SU-DHL-6 (cell line): ENCODE data around the gene SUCO.

Experiments used
- H2AFZ ChIP-seq: fragments of 200-600 bp; sonication (generic); 2 replicates; pipeline ENCODE4 v1.6.1; 2014; ENCODE audit warnings: low read depth, mild to moderate bottlenecking, moderate library complexity, mixed read lengths, antibody characterized with exemption, low read length; ENCODE audit not compliant: severe bottlenecking
- H3F3A ChIP-seq: fragments of 200-600 bp; shearing (Covaris generic); 2 replicates; pipeline ENCODE4 v1.6.0; 2016; ENCODE audit warnings: antibody characterized with exemption, mild to moderate bottlenecking; ENCODE audit not compliant: insufficient read depth
- H3K27ac ChIP-seq: fragments of 200-600 bp; sonication (generic); 2 replicates; pipeline ENCODE4 v1.5.1; 2016; ENCODE audit warnings: low read depth, mild to moderate bottlenecking, low read length, moderate library complexity, mixed read lengths
- H3K27me3 ChIP-seq: fragments of 200-600 bp; sonication (generic), shearing (Covaris generic); 2 replicates; pipeline ENCODE4 v1.6.0; 2014; ENCODE audit warnings: mild to moderate bottlenecking, low read length
- H3K36me3 ChIP-seq: fragments of 200-600 bp; sonication (generic); 2 replicates; pipeline ENCODE4 v1.6.1; 2014; ENCODE audit warnings: mild to moderate bottlenecking, low read length, mixed read lengths
- H3K4me2 ChIP-seq: fragments of 300-600, 200-600 bp; shearing (Covaris generic), sonication (generic); 2 replicates; pipeline ENCODE4 v1.6.0; 2014; ENCODE audit warnings: low read length, low read depth, mild to moderate bottlenecking; ENCODE audit not compliant: poor library complexity, severe bottlenecking
- H3K4me3 ChIP-seq: fragments of 200-600 bp; sonication (generic); 2 replicates; pipeline ENCODE4 v1.5.1; 2014; ENCODE audit warnings: antibody characterized with exemption, low read length, mild to moderate bottlenecking, mixed read lengths; ENCODE audit not compliant: insufficient read depth, poor library complexity, severe bottlenecking
- H3K79me2 ChIP-seq: fragments of 200-600 bp; sonication (generic); 2 replicates; pipeline ENCODE4 v1.6.1; 2014; ENCODE audit warnings: mild to moderate bottlenecking, low read length, moderate library complexity; ENCODE audit not compliant: insufficient read depth
- H3K9ac ChIP-seq: fragments of 200-600 bp; sonication (generic); 2 replicates; pipeline ENCODE4 v1.7.0; 2014; ENCODE audit warnings: mild to moderate bottlenecking, low read length
- H3K9me2 ChIP-seq: fragments of 200-600 bp; sonication (generic); replicated peaks from 2 replicates; pipeline ENCODE4 v1.6.1; 2014; ENCODE audit warnings: low read length; ENCODE audit not compliant: insufficient read depth
- H3K9me3 ChIP-seq: fragments of 200-600 bp; sonication (generic); 2 replicates; pipeline ENCODE4 v1.6.1; 2014; ENCODE audit warnings: low read length, mixed read lengths; ENCODE audit not compliant: insufficient read depth
- H4K20me1 ChIP-seq: fragments of 200-600 bp; sonication (generic); 2 replicates; pipeline ENCODE4 v1.6.1; 2014; ENCODE audit warnings: low read depth, mild to moderate bottlenecking, antibody characterized with exemption, low read length, moderate library complexity, mixed read lengths
- EZH2phosphoT487 ChIP-seq: fragments of 200-600 bp; sonication (generic), shearing (Covaris generic); conservative IDR thresholded peaks from 2 replicates; pipeline ENCODE4 v1.6.1; 2018; ENCODE audit warnings: mild to moderate bottlenecking, antibody characterized with exemption, low read length, moderate library complexity, mixed read lengths
- TF ChIP-seq, protein P1 (sequence below): fragments of 200-600 bp; sonication (generic); IDR thresholded peaks from one replicate; pipeline ENCODE4 v1.5.1; 2017; ENCODE audit warnings: antibody characterized with exemption, mild to moderate bottlenecking, low read length, moderate library complexity; ENCODE audit not compliant: insufficient read depth, poor library complexity, severe bottlenecking

SUCO gene

DNA sequence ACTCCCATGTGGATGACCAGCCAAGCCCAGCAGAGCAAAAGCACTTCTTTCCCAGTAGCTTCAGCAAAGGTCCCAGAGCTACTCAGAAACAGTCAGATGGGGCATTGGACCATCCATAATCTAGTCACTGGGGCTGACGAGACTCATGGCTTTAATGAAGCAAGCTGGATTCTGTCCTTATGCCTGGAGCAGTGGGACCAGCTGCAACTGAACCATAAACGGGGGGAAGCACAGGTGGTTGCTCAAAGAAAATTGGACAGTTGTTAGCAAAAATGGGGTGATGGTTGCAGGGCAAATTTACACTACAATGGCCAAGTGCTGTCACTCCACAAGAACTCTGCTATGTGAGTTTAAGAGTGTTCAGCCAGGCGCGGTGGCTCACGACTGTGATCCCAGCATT is 108.5 kb downstream of the SUCO start:
- Histone ChIP-seq H3K79me2 (no peaks in the 10 kb centered on the region), H3K9me3 (no peaks in the 10 kb centered on the region), H3K36me3 (no peaks in the 10 kb centered on the region), H3K9ac (no peak overlapping the region), H3K27me3 (no peaks in the 10 kb centered on the region), H3K4me3 (no peak overlapping the region), H3K27ac (no peak overlapping the region), H2AFZ (no peak overlapping the region), H3K9me2 (no peaks in the 10 kb centered on the region), H4K20me1 (no peaks in the 10 kb centered on the region), H3F3A (no peaks in the 10 kb centered on the region), H3K4me2 (no peak overlapping the region)
- TF ChIP-seq, protein P1, sequence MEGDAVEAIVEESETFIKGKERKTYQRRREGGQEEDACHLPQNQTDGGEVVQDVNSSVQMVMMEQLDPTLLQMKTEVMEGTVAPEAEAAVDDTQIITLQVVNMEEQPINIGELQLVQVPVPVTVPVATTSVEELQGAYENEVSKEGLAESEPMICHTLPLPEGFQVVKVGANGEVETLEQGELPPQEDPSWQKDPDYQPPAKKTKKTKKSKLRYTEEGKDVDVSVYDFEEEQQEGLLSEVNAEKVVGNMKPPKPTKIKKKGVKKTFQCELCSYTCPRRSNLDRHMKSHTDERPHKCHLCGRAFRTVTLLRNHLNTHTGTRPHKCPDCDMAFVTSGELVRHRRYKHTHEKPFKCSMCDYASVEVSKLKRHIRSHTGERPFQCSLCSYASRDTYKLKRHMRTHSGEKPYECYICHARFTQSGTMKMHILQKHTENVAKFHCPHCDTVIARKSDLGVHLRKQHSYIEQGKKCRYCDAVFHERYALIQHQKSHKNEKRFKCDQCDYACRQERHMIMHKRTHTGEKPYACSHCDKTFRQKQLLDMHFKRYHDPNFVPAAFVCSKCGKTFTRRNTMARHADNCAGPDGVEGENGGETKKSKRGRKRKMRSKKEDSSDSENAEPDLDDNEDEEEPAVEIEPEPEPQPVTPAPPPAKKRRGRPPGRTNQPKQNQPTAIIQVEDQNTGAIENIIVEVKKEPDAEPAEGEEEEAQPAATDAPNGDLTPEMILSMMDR, result no peak
- no peak for TF ChIP-seq EZH2phosphoT487

DNA sequence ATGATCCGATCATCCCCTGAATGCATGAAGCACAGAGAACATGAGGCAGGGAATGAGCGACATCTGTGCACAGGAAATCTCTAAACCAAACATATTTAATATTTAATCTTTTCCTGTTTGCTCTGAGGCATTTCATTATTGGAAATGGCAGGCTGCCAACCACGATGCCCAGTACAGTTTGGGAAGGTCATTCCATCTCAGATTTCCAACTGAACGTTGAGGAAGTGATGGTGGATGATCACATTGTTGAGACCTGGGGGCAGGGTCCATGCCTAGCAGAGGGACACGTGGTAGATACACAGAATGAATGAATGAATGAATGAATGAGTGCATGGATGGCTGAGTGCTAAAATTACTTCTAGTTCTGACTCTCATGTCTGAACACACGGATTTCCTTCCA is 110.0 kb downstream of the SUCO start:
- H3K4me3 ChIP-seq, result no peak overlapping the region
- H3K79me2 ChIP-seq, result no peaks in the 10 kb centered on the region
- no peak overlapping the region for H3K4me2 ChIP-seq
- H3K9me2 ChIP-seq, result no peaks in the 10 kb centered on the region
- H3K27me3 ChIP-seq, result no peaks in the 10 kb centered on the region
- no peak for TF ChIP-seq EZH2phosphoT487
- TF ChIP-seq, protein P1, result no peak
- H3K9me3 ChIP-seq, result no peaks in the 10 kb centered on the region
- no peaks in the 10 kb centered on the region for H3F3A ChIP-seq
- no peaks in the 10 kb centered on the region for H4K20me1 ChIP-seq
- no peak overlapping the region for H2AFZ ChIP-seq
- H3K36me3 ChIP-seq, result no peaks in the 10 kb centered on the region
- no peak overlapping the region for H3K27ac ChIP-seq
- no peak overlapping the region for H3K9ac ChIP-seq

- Histone ChIP-seq H3F3A (no peaks in the 10 kb centered on the region), H3K4me2 (no peak overlapping the region), H2AFZ (no peak overlapping the region), H3K36me3 (no peaks in the 10 kb centered on the region), H3K9ac (no peak overlapping the region), H3K4me3 (no peak overlapping the region), H3K27me3 (no peaks in the 10 kb centered on the region), H3K79me2 (no peaks in the 10 kb centered on the region), H4K20me1 (no peaks in the 10 kb centered on the region), H3K27ac (no peak overlapping the region), H3K9me2 (no peaks in the 10 kb centered on the region), H3K9me3 (no peaks in the 10 kb centered on the region)
- TF ChIP-seq EZH2phosphoT487, result no peak
- TF ChIP-seq, protein P1, result no peak
Measured at GRCh38 chr1:172646653-172647052, 113.7 kb downstream of the SUCO start.
